B cell (primary cell): Measurements from ENCODE around the gene PCSK4. TPM values are rescaled to one million over a fixed set of nuclear protein-coding genes. Genes with fewer than 3 reads are reported as not detected.

Experiments
- ATAC-seq: fragments of 200-7000 bp; cut with Tn5 transposase; one replicate; pipeline ENCODE4 v1.10.0; 2021; ENCODE audit warnings: low read depth, mild to moderate bottlenecking, moderate number of reproducible peaks, moderate library complexity
- CTCF ChIA-PET: fragments of 350-600 bp; sonication (Branson Sonifier 250); formaldehyde crosslinking; loops from one replicate; lab custom pipeline; 2021; ENCODE audit warnings: antibody characterized with exemption, inconsistent platforms; lab: Charles Lee
- POLR2A ChIA-PET: fragments of 350-600 bp; sonication (Branson Sonifier 250); formaldehyde crosslinking; loops from one replicate; lab custom pipeline; 2021; ENCODE audit warnings: antibody characterized with exemption; lab: Charles Lee
- DNase-seq: peaks from one replicate; pipeline ENCODE4 v3.0.0; 2013
- H2AFZ ChIP-seq: 2 replicates; pipeline ENCODE4 v1.6.1; 2012; ENCODE audit warnings: mild to moderate bottlenecking, low read depth, low read length; ENCODE audit not compliant: insufficient read depth, poor library complexity, severe bottlenecking
- H3K27ac ChIP-seq, 2 donors: 1 replicate in 1 of 2; 2 replicates in 1 of 2; pipeline ENCODE4 v1.5.1; 2012 to 2013; ENCODE audit warnings: low read length in 2 of 2, mild to moderate bottlenecking in 2 of 2, moderate library complexity in 1 of 2
- H3K27me3 ChIP-seq, 4 experiments: fragments of 200-600 bp in 1 of 4; sonication (generic) in 1 of 4; replicated peaks in 1 of 4; 1 replicate in 2 of 4; 2 replicates in 2 of 4; pipeline versions ENCODE4 v1.6.1 to v1.7.0; 2013 to 2016; ENCODE audit warnings: low read length in 3 of 4, mild to moderate bottlenecking in 2 of 4, mixed read lengths in 1 of 4, moderate library complexity in 1 of 4; ENCODE audit not compliant: insufficient read depth in 4 of 4, control insufficient read depth in 3 of 4; ENCODE audit errors: control extremely low read depth in 1 of 4
- H3K36me3 ChIP-seq, 2 experiments: replicated peaks in 1 of 2; 1 replicate in 1 of 2; 2 replicates in 1 of 2; pipeline versions ENCODE4 v1.6.1 to v1.7.1; 2013; ENCODE audit warnings: low read length in 1 of 2; ENCODE audit not compliant: insufficient read depth in 2 of 2, control insufficient read depth in 1 of 2; ENCODE audit errors: control extremely low read depth in 1 of 2, extremely low read depth in 1 of 2
- H3K4me1 ChIP-seq, 2 donors: fragments of 200-600 bp in 1 of 2; sonication (generic) in 1 of 2; 1 replicate in 1 of 2; 2 replicates in 1 of 2; pipeline versions ENCODE4 v1.5.1 to v1.6.1; 2013 to 2017; ENCODE audit warnings: low read length in 2 of 2; ENCODE audit not compliant: control insufficient read depth in 2 of 2, insufficient read depth in 2 of 2
- H3K4me2 ChIP-seq: replicated peaks from 2 replicates; pipeline ENCODE3; 2012; ENCODE audit warnings: mild to moderate bottlenecking, low read depth, low read length; ENCODE audit not compliant: poor library complexity, severe bottlenecking
- H3K4me3 ChIP-seq, 5 experiments: fragments of 200-600 bp in 1 of 5; sonication (generic) in 1 of 5; 1 replicate in 3 of 5; 2 replicates in 2 of 5; pipeline versions ENCODE4 v1.5.1 to v1.7.0; 2011 to 2016; ENCODE audit warnings: low read length in 4 of 5, mild to moderate bottlenecking in 4 of 5, low read depth in 2 of 5, control low read depth in 1 of 5, moderate library complexity in 1 of 5; ENCODE audit not compliant: insufficient read depth in 1 of 5; ENCODE audit errors: control extremely low read depth in 1 of 5, extremely low read depth in 1 of 5
- H3K79me2 ChIP-seq: fragments of 200-600 bp; sonication (generic); one replicate; pipeline ENCODE4 v1.6.0; 2016; ENCODE audit warnings: low read length; ENCODE audit not compliant: control insufficient read depth, insufficient read depth
- H3K9ac ChIP-seq: fragments of 200-600 bp; sonication (generic); 2 replicates; pipeline ENCODE4 v1.6.1; 2017; ENCODE audit warnings: mild to moderate bottlenecking, low read length, moderate library complexity
- H3K9me3 ChIP-seq, 3 donors: one replicate each; pipeline versions ENCODE4 v1.6.1 to v1.7.1; 2013; ENCODE audit warnings: low read length in 2 of 3; ENCODE audit not compliant: control insufficient read depth in 2 of 3, insufficient read depth in 1 of 3; ENCODE audit errors: control extremely low read depth in 1 of 3
- H4K20me1 ChIP-seq: 2 replicates; pipeline ENCODE4 v1.6.0; 2012; ENCODE audit warnings: mild to moderate bottlenecking, low read length; ENCODE audit not compliant: insufficient read depth, control insufficient read depth, poor library complexity, severe bottlenecking
- H3K27ac Mint-ChIP-seq: one replicate; pipeline ENCODE4 v1.8.0; 2021; ENCODE audit warnings: mixed read lengths
- H3K27me3 Mint-ChIP-seq: one replicate; pipeline ENCODE4 v1.8.0; 2021; ENCODE audit warnings: mixed read lengths
- H3K4me1 Mint-ChIP-seq: one replicate; pipeline ENCODE4 v1.8.0; 2021; ENCODE audit warnings: mixed read lengths
- H3K4me3 Mint-ChIP-seq: one replicate; pipeline ENCODE4 v1.8.0; 2021; ENCODE audit warnings: mixed read lengths
- H3K9me3 Mint-ChIP-seq: one replicate; pipeline ENCODE4 v1.8.0; 2022; ENCODE audit warnings: mixed read lengths; ENCODE audit not compliant: insufficient read depth
- CTCF ChIP-seq: fragments of 200-600 bp; IDR thresholded peaks from one replicate; pipeline ENCODE4 v1.8.0; 2022; ENCODE audit warnings: antibody characterized with exemption, mild to moderate bottlenecking
- EZH2 ChIP-seq: IDR thresholded peaks from 2 replicates; pipeline ENCODE4 v1.6.1; 2012; ENCODE audit warnings: borderline replicate concordance, low read depth, mild to moderate bottlenecking, moderate library complexity, low read length; ENCODE audit not compliant: insufficient read depth, poor library complexity, severe bottlenecking
- WGBS: methylation state at CpG from one replicate; pipeline ENCODE4 v1.1.5; 2013; ENCODE audit warnings: missing lambda C conversion rate; ENCODE audit not compliant: insufficient coverage; 5-methylcytosine and 5-hydroxymethylcytosine counted together
- intact Hi-C: fragments of 100-400 bp; cut with micrococcal nuclease; formaldehyde crosslinking; loops from one replicate; pipeline ENCODE4 v1.10.0; 2022
- polyA plus RNA-seq: library from polyadenylated mRNA; depleted of rRNA; stranded (reverse); fragments of >200 nt; gene quantifications from 2 replicates; pipeline ENCODE4 v1.2.3, GENCODE V29; 2012
- total RNA-seq, 2 donors: library from RNA; stranded (reverse); fragments of 120-200 nt in 1 of 2; gene quantifications; 1 replicate in 1 of 2; 2 replicates in 1 of 2; pipeline versions ENCODE4 v1.2.3 to v1.2.4, GENCODE V29; 2013 to 2022

The PCSK4 gene
- total and polyA plus RNA-seq, 2 donors (not counting 1 experiment from before 2014, with no cell fraction given): 1.1 to 1.3 TPM

DNA sequence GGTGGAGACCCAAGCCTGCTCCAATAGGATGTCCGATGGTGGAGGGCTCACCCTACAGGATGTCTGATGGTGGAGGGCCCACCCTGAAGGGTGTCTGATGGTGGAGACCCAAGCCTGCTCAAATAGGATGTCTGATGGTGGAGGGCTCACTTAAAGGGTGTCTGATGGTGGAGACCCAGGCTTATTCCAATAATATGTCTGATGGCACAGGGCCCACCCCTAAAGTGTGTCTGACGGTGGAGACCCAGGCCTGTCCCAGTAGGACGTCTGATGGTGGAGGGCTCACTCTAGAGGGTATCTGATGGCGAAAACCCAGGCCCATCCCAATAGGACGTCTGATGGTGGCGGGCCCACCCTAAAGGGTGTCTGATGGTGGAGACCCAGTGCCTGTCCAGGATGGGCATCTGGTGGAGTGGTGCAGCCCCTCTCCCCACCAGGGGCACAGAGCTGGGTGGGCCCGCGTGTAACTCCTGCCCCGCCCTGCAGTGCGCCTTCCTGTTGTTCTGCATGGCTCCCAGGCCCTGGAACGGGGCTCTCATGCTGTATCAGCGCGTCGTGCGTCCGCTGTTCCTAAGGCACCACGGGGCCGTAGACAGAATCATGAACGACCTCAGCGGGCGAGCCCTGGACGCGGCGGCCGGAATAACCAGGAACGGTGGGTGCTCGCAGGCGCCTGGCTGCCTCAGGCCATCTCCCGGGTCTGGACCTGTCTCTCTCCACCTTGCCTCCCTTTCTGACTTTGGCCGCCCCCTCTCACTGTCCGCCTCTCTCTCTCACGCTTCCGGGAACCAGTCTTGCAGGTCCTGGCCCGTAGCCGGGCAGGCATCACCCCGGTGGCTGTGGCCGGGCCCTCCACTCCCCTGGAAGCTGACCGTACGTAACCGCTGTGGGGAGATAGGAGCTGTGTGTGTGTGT is 5.9 kb upstream of the PCSK4 start:
- H3K79me2 ChIP-seq: no peaks in the 10 kb centered on the region
- no peak overlapping the region for H3K4me3 Mint-ChIP-seq
- H3K27me3 ChIP-seq: peaks cover 0 to 13% (median 2%) of the 10 kb centered on the region in 4 experiments
- no peak for TF ChIP-seq CTCF
- no peak for TF ChIP-seq EZH2
- peaks cover 4% of the 10 kb centered on the region for H3K27me3 Mint-ChIP-seq
- no peaks in the 10 kb centered on the region for H4K20me1 ChIP-seq
- H3K9me3 Mint-ChIP-seq: no peaks in the 10 kb centered on the region
- intact Hi-C loops: no loop called here
- H3K27ac ChIP-seq: no peak overlapping the region
- 86% methylated on average over 40 of the region's 40 CpGs for WGBS
- no peak overlapping the region for H3K27ac Mint-ChIP-seq
- ChIA-PET POLR2A (interaction anchor here (0.6 kb wide), 1 partner anchor 112 kb away, joined by 3 read pairs; no protein-coding TSS in a partner anchor), CTCF (no interaction called here)
- H3K4me1 Mint-ChIP-seq: peaks cover 5% of the 10 kb centered on the region
- no peak overlapping the region for H3K9ac ChIP-seq
- DNase-seq: no peak
- no peak for ATAC-seq
- H3K4me2 ChIP-seq: no peak overlapping the region
- no peak overlapping the region for H2AFZ ChIP-seq
- H3K36me3 ChIP-seq: no peaks in the 10 kb centered on the region
- peaks cover 0 to 4% (median 0%) of the 10 kb centered on the region in 3 donors for H3K9me3 ChIP-seq
- H3K4me3 ChIP-seq: no peak overlapping the region
- peaks cover 4 to 8% of the 10 kb centered on the region in 2 donors for H3K4me1 ChIP-seq
